ENCODE results near the gene CAMK1D. TPM values are rescaled to one million over a fixed set of nuclear protein-coding genes. Genes with fewer than 3 reads are reported as not detected.

CAMK1D gene
- polyA plus RNA-seq, 1 donor (not counting 4 experiments of a cell fraction or from before 2014, with no cell fraction given), result 0.76 TPM

GRCh38 chr10:12417331-12417730 lies 68.0 kb downstream of the CAMK1D start:
- Histone ChIP-seq H3K27ac (ENCODE audit: control insufficient read depth, insufficient read depth, low read length) (no peak overlapping the region), H3K4me3 (ENCODE audit: control insufficient read depth in 2 of 3, extremely low read depth in 1 of 3, insufficient read depth in 2 of 3, low read depth in 1 of 3, low read length in 3 of 3) (no peak overlapping the region), H3K36me3 (ENCODE audit: control insufficient read depth in 2 of 2, extremely low read depth in 1 of 2, insufficient read depth in 2 of 2, low read length in 2 of 2) (no peaks in the 10 kb centered on the region), H3K27me3 (ENCODE audit: control insufficient read depth, extremely low read depth, insufficient read depth, low read length) (peaks cover 9% of the 10 kb centered on the region), H2AFZ (ENCODE audit: control insufficient read depth, low read length) (no peak overlapping the region), H3K9me1 (ENCODE audit: control insufficient read depth, extremely low read depth, insufficient read depth, low read length) (no peaks in the 10 kb centered on the region), H3K4me1 (ENCODE audit: control insufficient read depth, extremely low read depth, insufficient read depth, low read length) (peaks cover 14% of the 10 kb centered on the region), H4K20me1 (ENCODE audit: control insufficient read depth, extremely low read depth, insufficient read depth, low read length) (no peaks in the 10 kb centered on the region), H3K79me2 (ENCODE audit: control insufficient read depth, insufficient read depth, low read length) (no peaks in the 10 kb centered on the region), H3K9ac (ENCODE audit: control insufficient read depth, extremely low read depth, insufficient read depth, low read length) (no peak overlapping the region), H3K4me2 (ENCODE audit: control insufficient read depth, extremely low read depth, insufficient read depth, low read depth, low read length) (no peak overlapping the region), H3K9me3 (ENCODE audit: control insufficient read depth, low read depth, low read length) (no peaks in the 10 kb centered on the region)
- TF ChIP-seq CTCF (optimal IDR thresholded peaks at IDR 0.05 in 1 of 3, IDR thresholded peaks at IDR 0.05 in 1 of 3, conservative IDR thresholded peaks at IDR 0.05 in 1 of 3; ENCODE audit: extremely low read depth in 1 of 3, insufficient read depth in 2 of 3, low read length in 3 of 3), result no peak
- DNase-seq (ENCODE audit: low read depth, low spot score) (no peak), FAIRE-seq (no peak)
- dilution Hi-C loops (cut with MboI; ENCODE audit: extremely low pct_ligation_motif_present, low sequenced_read_pairs), result no loop called here

- no peak overlapping the region for H3K4me2 ChIP-seq (ENCODE audit: control insufficient read depth, extremely low read depth, insufficient read depth, low read depth, low read length)
- no peak overlapping the region for H3K4me3 ChIP-seq (ENCODE audit: control insufficient read depth in 2 of 3, extremely low read depth in 1 of 3, insufficient read depth in 2 of 3, low read depth in 1 of 3, low read length in 3 of 3)
- H2AFZ ChIP-seq (ENCODE audit: control insufficient read depth, low read length), result no peak overlapping the region
- no peak overlapping the region for H3K9ac ChIP-seq (ENCODE audit: control insufficient read depth, extremely low read depth, insufficient read depth, low read length)
- no peaks in the 10 kb centered on the region for H3K79me2 ChIP-seq (ENCODE audit: control insufficient read depth, insufficient read depth, low read length)
- no peaks in the 10 kb centered on the region for H3K9me1 ChIP-seq (ENCODE audit: control insufficient read depth, extremely low read depth, insufficient read depth, low read length)
- TF ChIP-seq CTCF (optimal IDR thresholded peaks at IDR 0.05 in 1 of 3, IDR thresholded peaks at IDR 0.05 in 1 of 3, conservative IDR thresholded peaks at IDR 0.05 in 1 of 3; ENCODE audit: extremely low read depth in 1 of 3, insufficient read depth in 2 of 3, low read length in 3 of 3) (no peak), EZH2 (IDR thresholded peaks at IDR 0.05; ENCODE audit: low read length) (no peak)
- no peaks in the 10 kb centered on the region for H3K9me3 ChIP-seq (ENCODE audit: control insufficient read depth, low read depth, low read length)
- no peak overlapping the region for H3K27ac ChIP-seq (ENCODE audit: control insufficient read depth, insufficient read depth, low read length)
- DNase-seq (ENCODE audit: low read depth, low spot score) (no peak), FAIRE-seq (no peak)
- no peaks in the 10 kb centered on the region for H3K36me3 ChIP-seq (ENCODE audit: control insufficient read depth in 2 of 2, extremely low read depth in 1 of 2, insufficient read depth in 2 of 2, low read length in 2 of 2)
- peaks cover 14% of the 10 kb centered on the region for H3K4me1 ChIP-seq (ENCODE audit: control insufficient read depth, extremely low read depth, insufficient read depth, low read length)
- dilution Hi-C loops (cut with MboI; ENCODE audit: extremely low pct_ligation_motif_present, low sequenced_read_pairs), result no loop called here
- H3K27me3 ChIP-seq (ENCODE audit: control insufficient read depth, extremely low read depth, insufficient read depth, low read length), result peaks cover 9% of the 10 kb centered on the region
- H4K20me1 ChIP-seq (ENCODE audit: control insufficient read depth, extremely low read depth, insufficient read depth, low read length), result no peaks in the 10 kb centered on the region
Measured at GRCh38 chr10:12418000-12418399, 68.7 kb downstream of the CAMK1D start.

Measured in keratinocyte (primary cell).